ENCODE measurements around the gene ZNF281.

Gene ZNF281

GRCh38 chr1:200391747-200392146 lies 18.1 kb downstream of the ZNF281 start:
- no peak for DNase-seq (ENCODE audit: low spot score)

- DNase-seq (ENCODE audit: low spot score), result no peak
Measured at GRCh38 chr1:200388791-200389190, 21.0 kb downstream of the ZNF281 start.

- no peak for DNase-seq (ENCODE audit: low spot score)
Measured at GRCh38 chr1:200386416-200386815, 23.4 kb downstream of the ZNF281 start.

GRCh38 chr1:200384818-200385390 lies 24.9 kb downstream of the ZNF281 start:
- no peak for DNase-seq (ENCODE audit: low spot score)

- no peak for DNase-seq (ENCODE audit: low spot score)
Measured at GRCh38 chr1:200381256-200381984, 28.4 kb downstream of the ZNF281 start.

- no peak for DNase-seq (ENCODE audit: low spot score)
Measured at GRCh38 chr1:200380589-200381021, 29.2 kb downstream of the ZNF281 start.

- no peak for DNase-seq (ENCODE audit: low spot score)
Measured at GRCh38 chr1:200379940-200380588, 29.8 kb downstream of the ZNF281 start.

- DNase-seq (ENCODE audit: low spot score), result no peak
Measured at GRCh38 chr1:200379432-200379757, 30.4 kb downstream of the ZNF281 start.

- DNase-seq (ENCODE audit: low spot score), result no peak
Measured at GRCh38 chr1:200378096-200378495, 31.7 kb downstream of the ZNF281 start.

- no peak for DNase-seq (ENCODE audit: low spot score)
Measured at GRCh38 chr1:200376528-200376927, 33.3 kb downstream of the ZNF281 start.

GRCh38 chr1:200374569-200375295 lies 35.1 kb downstream of the ZNF281 start:
- DNase-seq (ENCODE audit: low spot score), result no peak

- DNase-seq (ENCODE audit: low spot score), result peak; percentile 93
Measured at GRCh38 chr1:200373811-200374231, 36.0 kb downstream of the ZNF281 start.

GRCh38 chr1:200372885-200373181 lies 37.0 kb downstream of the ZNF281 start:
- DNase-seq (ENCODE audit: low spot score), result no peak

- no peak for DNase-seq (ENCODE audit: low spot score)
Measured at GRCh38 chr1:200372095-200372884, 37.5 kb downstream of the ZNF281 start.

- no peak for DNase-seq (ENCODE audit: low spot score)
Measured at GRCh38 chr1:200369706-200370105, 40.1 kb downstream of the ZNF281 start.

- DNase-seq (ENCODE audit: low spot score), result no peak
Measured at GRCh38 chr1:200369131-200369530, 40.7 kb downstream of the ZNF281 start.

- no peak for DNase-seq (ENCODE audit: low spot score)
Measured at GRCh38 chr1:200368556-200368955, 41.3 kb downstream of the ZNF281 start.

- DNase-seq (ENCODE audit: low spot score), result peak; percentile 77
Measured at GRCh38 chr1:200367841-200368534, 41.8 kb downstream of the ZNF281 start.

GRCh38 chr1:200366577-200367253 lies 43.1 kb downstream of the ZNF281 start:
- no peak for DNase-seq (ENCODE audit: low spot score)

- no peak for DNase-seq (ENCODE audit: low spot score)
Measured at GRCh38 chr1:200365897-200366426, 43.9 kb downstream of the ZNF281 start.

GRCh38 chr1:200364831-200365230 lies 45.0 kb downstream of the ZNF281 start:
- no peak for DNase-seq (ENCODE audit: low spot score)

Measured in globus pallidus (tissue), 1 donor.